ENCODE measurements around the gene MYO3A.

- TF ChIP-seq POLR2A (IDR thresholded peaks at IDR 0.05; ENCODE audit: low read depth) (no peak), CTCF (IDR thresholded peaks at IDR 0.05) (no peak)
Observed at GRCh38 chr10:26022831-26023230, 88.8 kb downstream of the MYO3A start.

Measured in esophagus muscularis mucosa (tissue), 3 donors.